Keratinocyte (primary cell): ENCODE results near the gene GPC1. TPM values are rescaled to one million over a fixed set of nuclear protein-coding genes. Genes with fewer than 3 reads are reported as not detected.

Experiments used
- DNase-seq: peaks from one replicate; pipeline ENCODE4 v3.0.0-alpha.2; 2011; ENCODE audit warnings: low read depth, missing footprints, low spot score
- FAIRE-seq: peaks from 2 replicates; lab custom pipeline; 2011; peaks lifted over from hg19 to GRCh38; lab: Jason Lieb, UNC
- H2AFZ ChIP-seq: 2 replicates; pipeline ENCODE4 v1.6.0; 2012; ENCODE audit warnings: low read length, control low read depth, inconsistent platforms; ENCODE audit not compliant: control insufficient read depth
- H3K27ac ChIP-seq: 2 replicates; pipeline ENCODE4 v1.5.1; 2011; ENCODE audit warnings: low read length; ENCODE audit not compliant: control insufficient read depth, insufficient read depth
- H3K27me3 ChIP-seq: 3 replicates; pipeline ENCODE4 v1.6.0; 2011; ENCODE audit warnings: low read length; ENCODE audit not compliant: control insufficient read depth, insufficient read depth; ENCODE audit errors: extremely low read depth
- H3K36me3 ChIP-seq, 2 experiments: 2 replicates in 1 of 2; 3 replicates in 1 of 2; pipeline ENCODE4 v1.5.1; 2011; ENCODE audit warnings: low read length in 2 of 2, mild to moderate bottlenecking in 1 of 2; ENCODE audit not compliant: control insufficient read depth in 2 of 2, insufficient read depth in 2 of 2; ENCODE audit errors: extremely low read depth in 1 of 2
- H3K4me1 ChIP-seq: 3 replicates; pipeline ENCODE4 v1.5.1; 2011; ENCODE audit warnings: low read length; ENCODE audit not compliant: control insufficient read depth, insufficient read depth; ENCODE audit errors: extremely low read depth
- H3K4me2 ChIP-seq: 3 replicates; pipeline ENCODE4 v1.6.0; 2011; ENCODE audit warnings: low read depth, low read length; ENCODE audit not compliant: control insufficient read depth, insufficient read depth; ENCODE audit errors: extremely low read depth
- H3K4me3 ChIP-seq, 3 experiments: fragments of 200-600 bp in 1 of 3; sonication (generic) in 1 of 3; 2 replicates in 2 of 3; 3 replicates in 1 of 3; pipeline ENCODE4 v1.5.1; 2011 to 2016; ENCODE audit warnings: low read length in 3 of 3, mild to moderate bottlenecking in 3 of 3, control low read depth in 2 of 3, inconsistent platforms in 1 of 3, low read depth in 1 of 3, mixed read lengths in 1 of 3, mixed run types in 1 of 3, moderate library complexity in 1 of 3; ENCODE audit not compliant: control insufficient read depth in 2 of 3, insufficient read depth in 2 of 3; ENCODE audit errors: extremely low read depth in 1 of 3
- H3K79me2 ChIP-seq: 2 replicates; pipeline ENCODE4 v1.6.0; 2012; ENCODE audit warnings: low read length; ENCODE audit not compliant: control insufficient read depth, insufficient read depth
- H3K9ac ChIP-seq: 3 replicates; pipeline ENCODE4 v1.6.0; 2011; ENCODE audit warnings: low read length; ENCODE audit not compliant: control insufficient read depth, insufficient read depth; ENCODE audit errors: extremely low read depth
- H3K9me1 ChIP-seq: 3 replicates; pipeline ENCODE4 v1.6.0; 2011; ENCODE audit warnings: low read length; ENCODE audit not compliant: control insufficient read depth, insufficient read depth; ENCODE audit errors: extremely low read depth
- H3K9me3 ChIP-seq: 2 replicates; pipeline ENCODE4 v1.5.1; 2012; ENCODE audit warnings: low read depth, low read length; ENCODE audit not compliant: control insufficient read depth
- H4K20me1 ChIP-seq: 3 replicates; pipeline ENCODE4 v1.6.0; 2011; ENCODE audit warnings: low read length; ENCODE audit not compliant: control insufficient read depth, insufficient read depth; ENCODE audit errors: extremely low read depth
- EZH2 ChIP-seq: IDR thresholded peaks from one replicate; pipeline ENCODE4 v1.6.1; 2012; ENCODE audit warnings: inconsistent platforms, mild to moderate bottlenecking, low read length, moderate library complexity
- dilution Hi-C: fragments of 300-500 bp; cut with MboI; formaldehyde crosslinking; loops from one replicate; pipeline ENCODE4 v1.7.0; 2020; ENCODE audit warnings: low sequenced_read_pairs; ENCODE audit not compliant: extremely low pct_ligation_motif_present
- polyA plus RNA-seq, 5 experiments: library from polyadenylated mRNA; depleted of rRNA in 3 of 5; stranded (reverse) in 3 of 5; stranded (forward) in 1 of 5; unstranded in 1 of 5; fragments of >200 nt; gene quantifications; 1 replicate in 1 of 5; 2 replicates in 3 of 5; 3 replicates in 1 of 5; pipeline versions ENCODE4 v1.2.1 to v1.2.3, GENCODE V29; 2011 to 2012; ENCODE audit warnings: missing spikeins in 2 of 5, low read depth in 1 of 5, low replicate concordance in 1 of 5
- TF ChIP-seq, protein P1 (sequence below), 3 experiments: IDR thresholded peaks in 1 of 3; conservative IDR thresholded peaks in 1 of 3; optimal IDR thresholded peaks in 1 of 3; 2 replicates in 2 of 3; 3 replicates in 1 of 3; pipeline versions ENCODE3 to v1.5.1; 2011; ENCODE audit warnings: low read length in 3 of 3, mild to moderate bottlenecking in 3 of 3, moderate library complexity in 2 of 3, control low read depth in 1 of 3, inconsistent platforms in 1 of 3; ENCODE audit not compliant: insufficient read depth in 2 of 3; ENCODE audit errors: extremely low read depth in 1 of 3

Gene GPC1
- polyA plus RNA-seq, 1 donor (not counting 4 experiments of a cell fraction or from before 2014, with no cell fraction given): 46.6 TPM

DNA sequence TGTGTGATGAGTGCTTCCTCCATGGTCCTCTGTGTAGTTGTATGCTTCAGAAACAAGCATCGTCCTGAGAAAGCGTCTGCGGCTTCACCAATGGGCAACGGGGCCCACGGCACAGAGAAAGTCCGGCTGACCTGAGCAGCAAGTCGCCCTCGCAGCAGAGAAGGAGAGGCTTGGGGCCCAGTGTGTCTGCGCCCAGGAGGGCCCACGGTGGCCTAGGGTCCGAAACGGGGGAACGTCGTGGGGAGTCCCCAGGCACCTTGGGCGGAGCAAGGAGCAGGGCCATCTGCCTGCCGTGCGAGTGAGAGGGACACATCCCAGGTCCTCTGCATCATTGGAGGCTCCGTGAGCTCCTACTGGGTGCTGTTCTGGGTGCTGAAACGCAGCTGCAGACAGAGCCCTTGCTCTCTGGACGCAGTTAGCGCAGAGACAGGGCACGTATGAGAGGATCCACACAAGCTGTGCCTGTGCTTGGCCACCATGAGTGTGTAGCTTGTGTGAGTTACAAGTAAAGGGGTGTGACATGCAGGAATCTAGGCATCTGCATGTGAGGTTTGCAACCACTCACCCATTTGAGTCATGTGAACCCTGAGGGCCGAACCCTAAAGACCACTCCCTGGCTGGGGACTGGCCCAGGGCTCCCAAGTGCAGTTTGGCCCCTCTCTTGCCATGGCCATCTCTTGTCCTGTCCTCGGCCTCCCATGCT lies 10.6 kb downstream of the GPC1 start:
- dilution Hi-C loops: no loop called here
- Histone ChIP-seq H3K27ac (no peak overlapping the region), H3K9me3 (no peaks in the 10 kb centered on the region), H3K9me1 (peaks cover 3% of the 10 kb centered on the region), H2AFZ (no peak overlapping the region), H3K36me3 (peaks cover 12 to 13% of the 10 kb centered on the region in 2 experiments), H3K9ac (no peak overlapping the region), H3K27me3 (no peaks in the 10 kb centered on the region), H3K4me2 (no peak overlapping the region), H3K79me2 (peaks cover 76% of the 10 kb centered on the region), H3K4me3 (no peak overlapping the region), H3K4me1 (peaks cover 63% of the 10 kb centered on the region), H4K20me1 (peaks cover 35% of the 10 kb centered on the region)
- TF ChIP-seq, protein P1, sequence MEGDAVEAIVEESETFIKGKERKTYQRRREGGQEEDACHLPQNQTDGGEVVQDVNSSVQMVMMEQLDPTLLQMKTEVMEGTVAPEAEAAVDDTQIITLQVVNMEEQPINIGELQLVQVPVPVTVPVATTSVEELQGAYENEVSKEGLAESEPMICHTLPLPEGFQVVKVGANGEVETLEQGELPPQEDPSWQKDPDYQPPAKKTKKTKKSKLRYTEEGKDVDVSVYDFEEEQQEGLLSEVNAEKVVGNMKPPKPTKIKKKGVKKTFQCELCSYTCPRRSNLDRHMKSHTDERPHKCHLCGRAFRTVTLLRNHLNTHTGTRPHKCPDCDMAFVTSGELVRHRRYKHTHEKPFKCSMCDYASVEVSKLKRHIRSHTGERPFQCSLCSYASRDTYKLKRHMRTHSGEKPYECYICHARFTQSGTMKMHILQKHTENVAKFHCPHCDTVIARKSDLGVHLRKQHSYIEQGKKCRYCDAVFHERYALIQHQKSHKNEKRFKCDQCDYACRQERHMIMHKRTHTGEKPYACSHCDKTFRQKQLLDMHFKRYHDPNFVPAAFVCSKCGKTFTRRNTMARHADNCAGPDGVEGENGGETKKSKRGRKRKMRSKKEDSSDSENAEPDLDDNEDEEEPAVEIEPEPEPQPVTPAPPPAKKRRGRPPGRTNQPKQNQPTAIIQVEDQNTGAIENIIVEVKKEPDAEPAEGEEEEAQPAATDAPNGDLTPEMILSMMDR (optimal IDR thresholded peaks at IDR 0.05 in 1 of 3, IDR thresholded peaks at IDR 0.05 in 1 of 3, conservative IDR thresholded peaks at IDR 0.05 in 1 of 3; ENCODE audit: extremely low read depth in 1 of 3, insufficient read depth in 2 of 3, low read length in 3 of 3): no peak
- no peak for TF ChIP-seq EZH2
- FAIRE-seq (no peak), DNase-seq (no peak)

DNA sequence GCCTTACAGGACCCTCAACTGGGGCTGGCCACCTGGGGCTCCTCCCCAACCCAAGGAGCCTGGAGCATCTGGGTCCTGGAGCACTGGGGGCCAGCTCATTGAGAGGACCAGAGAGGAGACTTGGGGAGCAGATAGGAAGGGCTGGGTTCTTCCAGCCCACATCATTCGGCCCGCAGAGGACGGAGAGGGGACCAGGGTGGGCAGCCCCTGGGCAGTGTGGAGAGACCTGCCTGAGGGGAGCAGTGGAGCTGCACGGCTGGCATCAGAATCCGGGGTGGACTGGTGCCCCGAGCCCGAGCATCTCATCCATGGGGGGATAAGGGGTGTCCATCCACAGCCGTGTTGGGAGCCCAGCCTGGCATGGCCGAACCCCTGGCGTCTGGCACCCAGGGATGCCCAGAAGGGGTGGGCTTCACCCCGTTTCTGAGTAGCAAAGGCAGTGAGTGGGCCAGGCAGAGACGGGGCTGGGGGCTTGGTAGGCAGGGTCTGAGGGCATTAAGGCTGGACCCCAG lies 11.3 kb downstream of the GPC1 start:
- no peak overlapping the region for H2AFZ ChIP-seq

More for the DNA sequence above, 11.3 kb downstream of the GPC1 start:
- no peak for DNase-seq
- FAIRE-seq: no peak
- TF ChIP-seq, protein P1 (optimal IDR thresholded peaks at IDR 0.05 in 1 of 3, IDR thresholded peaks at IDR 0.05 in 1 of 3, conservative IDR thresholded peaks at IDR 0.05 in 1 of 3; ENCODE audit: extremely low read depth in 1 of 3, insufficient read depth in 2 of 3, low read length in 3 of 3): no peak
- Histone ChIP-seq H3K27ac (no peak overlapping the region), H3K9me1 (peaks cover 3% of the 10 kb centered on the region), H3K9ac (no peak overlapping the region), H3K9me3 (no peaks in the 10 kb centered on the region), H3K36me3 (peaks cover 12% of the 10 kb centered on the region in 2 experiments), H3K4me1 (peaks cover 63% of the 10 kb centered on the region), H3K27me3 (no peaks in the 10 kb centered on the region), H3K4me3 (no peak overlapping the region), H3K79me2 (peaks cover 76% of the 10 kb centered on the region), H4K20me1 (peaks cover 35% of the 10 kb centered on the region), H3K4me2 (no peak overlapping the region)
- dilution Hi-C loops: no loop called here
